Left ventricle myocardium inferior (tissue), 1 donor: ENCODE measurements around the gene AZIN2. TPM values are rescaled to one million over a fixed set of nuclear protein-coding genes. Genes with fewer than 3 reads are reported as not detected.
"Not testable (repeated sequence)": the region's sequence is repeated elsewhere in the genome, so short reads cannot be mapped to it uniquely, and the experiment has no call there.

ENCODE experiments used
- DNase-seq: peaks from one replicate; pipeline ENCODE4 v3.0.0-alpha.2; 2020
- H3K27ac ChIP-seq: fragments of 200-600 bp; replicated peaks from 2 replicates; pipeline ENCODE4 v1.8.0; 2021
- H3K27me3 ChIP-seq: fragments of 200-600 bp; 2 replicates; pipeline ENCODE4 v1.8.0; 2021; ENCODE audit warnings: low read depth
- H3K36me3 ChIP-seq: fragments of 200-600 bp; 2 replicates; pipeline ENCODE4 v1.8.0; 2021
- H3K4me1 ChIP-seq: fragments of 200-600 bp; 2 replicates; pipeline ENCODE4 v1.8.0; 2021
- H3K4me3 ChIP-seq: fragments of 200-600 bp; 2 replicates; pipeline ENCODE4 v1.8.0; 2021; ENCODE audit warnings: mild to moderate bottlenecking, moderate library complexity
- H3K9me3 ChIP-seq: fragments of 200-600 bp; replicated peaks from 2 replicates; pipeline ENCODE4 v1.8.0; 2021
- intact Hi-C: fragments of 100-400 bp; cut with micrococcal nuclease; formaldehyde crosslinking; loops from one replicate; pipeline ENCODE4 v1.11.0; 2022
- total RNA-seq: library from RNA; stranded (reverse); fragmentation: NEBNext Ultra II Directional; extraction: Animal tissue kit (Norgen Biotek cat#: 25700); gene quantifications from one replicate; pipeline ENCODE4 v1.2.1, GENCODE V29; 2021
- TF ChIP-seq, protein P1 (sequence below): fragments of 200-600 bp; IDR thresholded peaks from 2 replicates; pipeline ENCODE4 v1.8.0; 2021; ENCODE audit warnings: antibody characterized with exemption, mild to moderate bottlenecking, borderline replicate concordance
- donor health status: DM: no; HTN: yes; CAD: no; lungs with severe emphysema.

Gene AZIN2
- total RNA-seq, 1 donor from 2014 or later, result 2.8 TPM

DNA sequence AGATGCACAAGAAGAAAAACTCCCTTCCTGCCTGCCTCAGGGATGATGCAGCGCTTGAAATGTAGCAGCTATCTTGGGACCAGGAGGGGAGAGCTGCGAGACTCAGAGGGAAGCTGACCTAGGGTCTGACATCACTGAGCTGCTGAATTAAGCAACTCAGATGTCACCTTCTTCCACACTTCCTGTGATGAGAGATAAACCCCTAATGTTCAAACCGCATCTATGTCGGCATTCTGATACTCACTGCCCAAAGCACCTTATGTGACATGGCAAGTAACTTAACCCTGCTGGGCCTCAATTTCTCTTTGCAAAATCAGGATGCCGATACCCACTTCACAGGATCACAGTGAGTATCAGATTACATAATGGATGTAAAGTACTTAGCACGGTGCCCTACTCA lies 35.1 kb upstream of the AZIN2 start:
- no peak overlapping the region for H3K27ac ChIP-seq

DNA sequence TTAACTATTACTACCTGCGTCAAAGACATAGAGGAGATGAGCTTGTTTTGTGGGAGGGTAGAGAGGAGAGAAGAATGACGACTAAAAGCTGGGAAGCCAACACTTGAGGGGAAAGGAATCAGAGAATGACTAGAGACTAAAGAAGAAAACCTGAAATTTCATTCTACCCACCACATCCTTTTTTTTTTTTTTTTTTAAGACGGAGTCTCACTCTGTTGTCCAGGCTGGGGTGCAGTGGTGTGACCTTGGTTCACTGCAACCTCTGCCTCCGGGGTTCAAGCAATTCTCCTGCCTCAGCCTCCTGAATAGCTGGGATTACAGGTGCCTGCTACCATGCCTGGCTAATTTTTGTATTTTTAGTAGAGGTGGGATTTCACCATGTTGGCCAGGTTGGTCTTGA lies 34.7 kb upstream of the AZIN2 start:
- H3K4me3 ChIP-seq, H3K36me3 ChIP-seq, H3K27ac ChIP-seq, intact Hi-C loops, H3K9me3 ChIP-seq, H3K27me3 ChIP-seq, DNase-seq: not testable (repeated sequence)
- H3K4me1 ChIP-seq, result peaks cover 10% of the 10 kb centered on the region

More for the DNA sequence above, 35.1 kb upstream of the AZIN2 start:
- no peaks in the 10 kb centered on the region for H3K27me3 ChIP-seq
- no peak overlapping the region for H3K4me3 ChIP-seq
- no peaks in the 10 kb centered on the region for H3K9me3 ChIP-seq
- H3K4me1 ChIP-seq, result peaks cover 10% of the 10 kb centered on the region
- intact Hi-C loops, result no loop called here
- DNase-seq, result no peak
- TF ChIP-seq, protein P1, sequence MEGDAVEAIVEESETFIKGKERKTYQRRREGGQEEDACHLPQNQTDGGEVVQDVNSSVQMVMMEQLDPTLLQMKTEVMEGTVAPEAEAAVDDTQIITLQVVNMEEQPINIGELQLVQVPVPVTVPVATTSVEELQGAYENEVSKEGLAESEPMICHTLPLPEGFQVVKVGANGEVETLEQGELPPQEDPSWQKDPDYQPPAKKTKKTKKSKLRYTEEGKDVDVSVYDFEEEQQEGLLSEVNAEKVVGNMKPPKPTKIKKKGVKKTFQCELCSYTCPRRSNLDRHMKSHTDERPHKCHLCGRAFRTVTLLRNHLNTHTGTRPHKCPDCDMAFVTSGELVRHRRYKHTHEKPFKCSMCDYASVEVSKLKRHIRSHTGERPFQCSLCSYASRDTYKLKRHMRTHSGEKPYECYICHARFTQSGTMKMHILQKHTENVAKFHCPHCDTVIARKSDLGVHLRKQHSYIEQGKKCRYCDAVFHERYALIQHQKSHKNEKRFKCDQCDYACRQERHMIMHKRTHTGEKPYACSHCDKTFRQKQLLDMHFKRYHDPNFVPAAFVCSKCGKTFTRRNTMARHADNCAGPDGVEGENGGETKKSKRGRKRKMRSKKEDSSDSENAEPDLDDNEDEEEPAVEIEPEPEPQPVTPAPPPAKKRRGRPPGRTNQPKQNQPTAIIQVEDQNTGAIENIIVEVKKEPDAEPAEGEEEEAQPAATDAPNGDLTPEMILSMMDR, result no peak
- H3K36me3 ChIP-seq, result no peaks in the 10 kb centered on the region

DNA sequence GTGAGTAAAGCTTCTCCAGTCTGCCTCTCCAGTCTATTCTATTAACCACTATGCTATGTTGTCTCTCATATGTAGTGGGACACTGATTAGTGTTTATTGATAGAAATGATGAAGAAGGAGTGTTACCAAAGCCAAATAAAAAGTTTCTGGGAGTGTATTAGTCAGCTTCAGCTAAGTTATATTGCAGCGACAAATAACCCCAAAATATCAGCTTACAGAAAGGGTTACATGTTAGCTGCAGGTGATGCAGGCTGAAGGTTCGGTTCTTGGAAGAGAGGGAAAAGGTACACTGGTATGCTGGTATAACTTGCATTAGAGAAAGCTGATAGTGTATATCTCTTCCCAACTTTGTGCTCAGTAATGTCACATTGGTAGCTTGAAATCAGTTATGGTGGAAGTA lies 33.7 kb upstream of the AZIN2 start:
- Histone ChIP-seq H3K9me3 (no peaks in the 10 kb centered on the region), H3K36me3 (no peaks in the 10 kb centered on the region), H3K27ac (no peak overlapping the region), H3K4me3 (no peak overlapping the region), H3K4me1 (peaks cover 10% of the 10 kb centered on the region), H3K27me3 (no peaks in the 10 kb centered on the region)
- DNase-seq, result no peak
- TF ChIP-seq, protein P1, result no peak
- intact Hi-C loops, result no loop called here

DNA sequence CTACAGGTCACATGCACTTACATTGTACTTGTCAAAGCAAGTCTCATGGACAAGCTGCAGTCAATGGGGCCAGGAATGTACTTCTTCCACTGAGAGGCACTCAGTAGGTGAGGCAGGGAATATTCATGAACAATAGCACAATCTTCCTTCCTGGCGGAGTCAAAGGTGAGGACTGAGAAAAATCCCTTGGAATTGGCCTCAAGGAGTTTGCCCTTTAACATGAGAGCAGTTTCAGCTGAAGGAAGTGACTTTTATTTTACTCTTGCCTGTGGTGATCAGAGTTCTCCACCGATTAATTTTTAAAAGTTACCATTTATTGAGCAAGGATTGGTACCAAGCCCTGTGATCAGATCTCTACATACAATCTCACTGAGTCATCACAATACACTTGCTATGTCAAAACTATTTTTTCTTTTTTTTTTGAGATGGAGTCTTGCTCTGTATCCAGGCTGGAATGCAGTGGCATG lies 33.1 kb upstream of the AZIN2 start:
- DNase-seq, result no peak
- intact Hi-C loops, result no loop called here
- Histone ChIP-seq H3K36me3 (no peaks in the 10 kb centered on the region), H3K4me3 (no peak overlapping the region), H3K4me1 (peaks cover 10% of the 10 kb centered on the region), H3K27me3 (no peaks in the 10 kb centered on the region), H3K9me3 (no peaks in the 10 kb centered on the region), H3K27ac (no peak overlapping the region)
- TF ChIP-seq, protein P1, result no peak

DNA sequence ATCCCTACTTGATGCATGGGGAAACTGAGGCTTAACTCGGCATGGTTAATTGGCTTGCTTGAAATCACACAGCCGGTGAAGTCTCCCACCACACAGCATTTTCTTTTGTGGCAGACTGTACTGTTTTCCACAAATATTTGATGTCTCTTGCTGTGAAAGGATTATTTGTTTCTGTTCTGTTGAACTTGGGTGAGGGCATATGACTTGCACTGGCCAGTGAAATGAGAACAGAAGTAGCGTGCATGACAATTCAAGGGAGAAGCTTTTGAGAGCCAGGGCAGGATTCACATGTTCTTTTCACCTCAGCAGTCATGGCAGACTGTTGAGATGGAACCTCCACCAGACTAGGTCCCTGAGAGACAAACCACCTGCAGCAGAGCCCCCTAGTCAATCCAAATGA lies 32.5 kb upstream of the AZIN2 start:
- Histone ChIP-seq H3K36me3 (no peaks in the 10 kb centered on the region), H3K27ac (no peak overlapping the region), H3K9me3 (no peaks in the 10 kb centered on the region), H3K4me1 (peaks cover 8% of the 10 kb centered on the region), H3K27me3 (no peaks in the 10 kb centered on the region), H3K4me3 (no peak overlapping the region)
- intact Hi-C loops, result no loop called here
- TF ChIP-seq, protein P1, result no peak
- DNase-seq, result no peak

DNA sequence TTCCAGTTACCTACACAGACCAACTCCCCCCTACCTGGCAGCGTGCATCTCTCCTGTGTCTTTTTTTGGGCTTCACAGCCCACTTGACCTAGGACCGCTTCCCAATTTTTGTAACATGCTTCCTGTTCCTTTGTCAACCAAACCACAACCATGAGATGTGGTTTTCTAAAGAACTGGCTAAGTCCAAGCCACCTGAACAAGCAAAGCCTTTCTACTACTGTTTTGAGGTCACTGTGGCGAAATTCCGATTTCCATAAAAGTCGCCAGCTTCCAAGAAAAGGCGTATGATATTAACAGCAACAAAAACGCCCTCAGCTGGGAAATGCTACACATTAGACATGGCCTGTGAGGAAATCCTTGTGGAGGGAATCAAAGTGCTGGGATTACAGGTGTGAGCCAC lies 31.6 kb upstream of the AZIN2 start:
- DNase-seq, result no peak
- H3K4me3 ChIP-seq, result no peak overlapping the region
- TF ChIP-seq, protein P1, result no peak
- no peak overlapping the region for H3K27ac ChIP-seq
- intact Hi-C loops, result no loop called here
- no peaks in the 10 kb centered on the region for H3K4me1 ChIP-seq
- no peaks in the 10 kb centered on the region for H3K27me3 ChIP-seq
- no peaks in the 10 kb centered on the region for H3K36me3 ChIP-seq
- no peaks in the 10 kb centered on the region for H3K9me3 ChIP-seq
